ENCODE data around the gene CNBD2.
"Not testable (repeated sequence)": the region's sequence is repeated elsewhere in the genome, so short reads cannot be mapped to it uniquely, and the experiment has no call there.

Gene CNBD2

GRCh38 chr20:35967979-35968640, at the start of gene CNBD2:
Gene CNBD2, plus strand, starts transcription at chr20:35968590. Its CDS starts 173 bp downstream, at chr20:35968763.
- DNase-seq (ENCODE audit: low read depth in 2 of 2) = no peak

GRCh38 chr20:35920523-35920922, 47.9 kb upstream of the CNBD2 start:
- no peak for DNase-seq (ENCODE audit: low read depth in 2 of 2)

GRCh38 chr20:35929301-35929700, 39.1 kb upstream of the CNBD2 start:
- DNase-seq (ENCODE audit: low read depth in 2 of 2) = no peak

- no peak for DNase-seq (ENCODE audit: low read depth in 2 of 2)
Measured at GRCh38 chr20:35934050-35934449, 34.3 kb upstream of the CNBD2 start.

- no peak for DNase-seq (ENCODE audit: low read depth in 2 of 2)
Measured at GRCh38 chr20:35939264-35939663, 29.1 kb upstream of the CNBD2 start.

- DNase-seq (ENCODE audit: low read depth in 2 of 2) = no peak
Measured at GRCh38 chr20:35941620-35942019, 26.8 kb upstream of the CNBD2 start.

GRCh38 chr20:35942243-35942642, 26.1 kb upstream of the CNBD2 start:
- no peak for DNase-seq (ENCODE audit: low read depth in 2 of 2)

GRCh38 chr20:35947489-35947888, 20.9 kb upstream of the CNBD2 start:
- DNase-seq (ENCODE audit: low read depth in 2 of 2) = no peak

GRCh38 chr20:35947907-35948306, 20.5 kb upstream of the CNBD2 start:
- no peak for DNase-seq (ENCODE audit: low read depth in 2 of 2)

- DNase-seq (ENCODE audit: low read depth in 2 of 2) = no peak
Measured at GRCh38 chr20:35950093-35950492, 18.3 kb upstream of the CNBD2 start.

GRCh38 chr20:35952080-35952479, 16.3 kb upstream of the CNBD2 start:
- not testable (repeated sequence) for DNase-seq (ENCODE audit: low read depth in 2 of 2)

- no peak for DNase-seq (ENCODE audit: low read depth in 2 of 2)
Measured at GRCh38 chr20:35952480-35953386, 15.7 kb upstream of the CNBD2 start.

GRCh38 chr20:35953387-35954199, 14.8 kb upstream of the CNBD2 start:
- peak; percentile 29 to 37 for DNase-seq (ENCODE audit: low read depth in 2 of 2)

GRCh38 chr20:35954200-35954906, 14.0 kb upstream of the CNBD2 start, which contains the start of gene SCAND1:
Gene SCAND1, minus strand, starts transcription at chr20:35954502. Its CDS starts 218 bp downstream, at chr20:35954284.
- peak; percentile 91 to 92 for DNase-seq (ENCODE audit: low read depth in 2 of 2)

- DNase-seq (ENCODE audit: low read depth in 2 of 2) = no peak
Measured at GRCh38 chr20:35954907-35955251, 13.5 kb upstream of the CNBD2 start.

GRCh38 chr20:35956616-35957015, 11.8 kb upstream of the CNBD2 start:
- DNase-seq (ENCODE audit: low read depth in 2 of 2) = no peak

- DNase-seq (ENCODE audit: low read depth in 2 of 2) = not testable (repeated sequence)
Measured at GRCh38 chr20:35959291-35959690, 9.1 kb upstream of the CNBD2 start.

- no peak for DNase-seq (ENCODE audit: low read depth in 2 of 2)
Measured at GRCh38 chr20:35963878-35964277, 4.5 kb upstream of the CNBD2 start.

GRCh38 chr20:35968930-35969329, 540 bp downstream of the CNBD2 start:
- no peak for DNase-seq (ENCODE audit: low read depth in 2 of 2)

GRCh38 chr20:35971981-35972380, 3.6 kb downstream of the CNBD2 start:
- DNase-seq (ENCODE audit: low read depth in 2 of 2) = no peak

- no peak for DNase-seq (ENCODE audit: low read depth in 2 of 2)
Measured at GRCh38 chr20:35972462-35972861, 4.1 kb downstream of the CNBD2 start.
